ENCODE results near the gene CEP170B. TPM values are rescaled to one million over a fixed set of nuclear protein-coding genes. Genes with fewer than 3 reads are reported as not detected.

Gene CEP170B
- total and polyA plus RNA-seq, 2 of the 13 experiments (the other 11 are each of a cell fraction or from before 2014, with no cell fraction given), result 4.3 to 8.8 TPM

GRCh38 chr14:104827177-104828055 is 37.7 kb upstream of the CEP170B start (continued):
- TF ChIP-seq ZNF224 (CRISPR knock-in tag; IDR thresholded peaks at IDR 0.05), result no peak
- TF ChIP-seq ATM (IDR thresholded peaks at IDR 0.05; ENCODE audit: borderline replicate concordance), result no peak
- TF ChIP-seq ZNF350 (CRISPR knock-in tag; IDR thresholded peaks at IDR 0.05; ENCODE audit: borderline replicate concordance, low read depth), result peak; percentile 64; the same call in 1 of the 2 replicates
- TF ChIP-seq MED13 (CRISPR knock-in tag; IDR thresholded peaks at IDR 0.05), result no peak
- no peak for TF ChIP-seq ZNF883 (CRISPR knock-in tag; IDR thresholded peaks at IDR 0.05; ENCODE audit: not compliant biosample characterization)
- 0 out of 2 replicates have a peak, but pooled peaks have one; percentile 49 for TF ChIP-seq ZBTB4 (CRISPR knock-in tag; IDR thresholded peaks at IDR 0.05; ENCODE audit: borderline replicate concordance)
- TF ChIP-seq SALL1 (CRISPR knock-in tag; IDR thresholded peaks at IDR 0.05), result no peak; the same call in 1 of the 2 replicates
- no peak for TF ChIP-seq ZNF784 (CRISPR knock-in tag; IDR thresholded peaks at IDR 0.05; ENCODE audit: borderline replicate concordance)
- TF ChIP-seq YEATS4 (CRISPR knock-in tag; IDR thresholded peaks at IDR 0.05; ENCODE audit: borderline replicate concordance), result peak; percentile 24; the same call in 1 of the 2 replicates
- TF ChIP-seq ERF (CRISPR knock-in tag; IDR thresholded peaks at IDR 0.05), result no peak
- no peak for TF ChIP-seq KLF12 (CRISPR knock-in tag; IDR thresholded peaks at IDR 0.05; ENCODE audit: borderline replicate concordance)
- no peak for TF ChIP-seq KDM6A (CRISPR knock-in tag; IDR thresholded peaks at IDR 0.05; ENCODE audit: low read depth)
- no peak for TF ChIP-seq FOSL2 (CRISPR knock-in tag; IDR thresholded peaks at IDR 0.05)
- TF ChIP-seq ZBTB7B (CRISPR knock-in tag; IDR thresholded peaks at IDR 0.05), result peak; percentile 77
- TF ChIP-seq PHF8 (CRISPR knock-in tag; IDR thresholded peaks at IDR 0.05), result peak; percentile 42; the same call in 1 of the 2 replicates
- no peak for TF ChIP-seq TSC22D2 (CRISPR knock-in tag; IDR thresholded peaks at IDR 0.05; ENCODE audit: borderline replicate concordance)
- TF ChIP-seq HNF4G (IDR thresholded peaks at IDR 0.05; ENCODE audit: borderline replicate concordance, low read depth, low read length), result no peak
- no peak for TF ChIP-seq HNF4G (CRISPR knock-in tag; IDR thresholded peaks at IDR 0.05; ENCODE audit: borderline replicate concordance, low read depth)
- peak; percentile 18; the same call in 1 of the 2 replicates for TF ChIP-seq KMT2A (CRISPR knock-in tag; IDR thresholded peaks at IDR 0.05)
- TF ChIP-seq ZNF546 (CRISPR knock-in tag; conservative IDR thresholded peaks at IDR 0.05), result peak; percentile 56; the same call in 1 of the 2 replicates
- TF ChIP-seq ZNF362 (CRISPR knock-in tag; IDR thresholded peaks at IDR 0.05; ENCODE audit: borderline replicate concordance), result peak; percentile 3; the same call in 1 of the 2 replicates
- TF ChIP-seq RELA (CRISPR knock-in tag; IDR thresholded peaks at IDR 0.05), result no peak
- TF ChIP-seq ZNF503 (CRISPR knock-in tag; IDR thresholded peaks at IDR 0.05), result no peak
